HepG2 (cell line): ENCODE data around the gene IFITM10. TPM values are rescaled to one million over a fixed set of nuclear protein-coding genes. Genes with fewer than 3 reads are reported as not detected.
A peak's percentile ranks its signal among the peaks of the same experiment; 100 is the strongest.

ENCODE experiments used
- FOXK1 ChIP-seq: sonication (generic); formaldehyde crosslinking; IDR thresholded peaks from 2 replicates; pipeline ENCODE4 v1.4.0; 2020; ENCODE audit warnings: low read depth, missing genetic modification reagents, borderline replicate concordance
- MBD4 ChIP-seq: IDR thresholded peaks from 2 replicates; pipeline ENCODE4 v1.6.1; 2012; ENCODE audit warnings: low read length, inconsistent platforms, borderline replicate concordance
- MYC ChIP-seq: sonication (generic); formaldehyde crosslinking; IDR thresholded peaks from 2 replicates; pipeline ENCODE4 v1.9.0; 2021; ENCODE audit warnings: missing genetic modification reagents, borderline replicate concordance
- NCOA1 ChIP-seq: sonication (generic); formaldehyde crosslinking; IDR thresholded peaks from 2 replicates; pipeline ENCODE4 v1.9.0; 2021; ENCODE audit warnings: missing genetic modification reagents
- NR2F6 ChIP-seq, 2 experiments: IDR thresholded peaks; 2 replicates each; pipeline ENCODE4 v1.6.1; 2016; ENCODE audit warnings: antibody characterized with exemption in 1 of 2, mild to moderate bottlenecking in 1 of 2
- PCBP1 ChIP-seq: fragments of 200-400 bp; formaldehyde crosslinking; IDR thresholded peaks from 2 replicates; pipeline ENCODE4 v1.6.1; 2017; ENCODE audit warnings: mild to moderate bottlenecking, low read depth, low read length, borderline replicate concordance
- SAFB2 ChIP-seq: sonication (generic); formaldehyde crosslinking; IDR thresholded peaks from 2 replicates; pipeline ENCODE4 v1.5.1; 2020; ENCODE audit warnings: missing genetic modification reagents, low read depth, mild to moderate bottlenecking, borderline replicate concordance
- SRSF9 ChIP-seq: fragments of 200-400 bp; formaldehyde crosslinking; IDR thresholded peaks from 2 replicates; pipeline ENCODE4 v1.6.1; 2018; ENCODE audit warnings: borderline replicate concordance, mild to moderate bottlenecking, low read depth, low read length; ENCODE audit not compliant: insufficient read depth, poor library complexity, severe bottlenecking
- TRIM24 ChIP-seq: sonication (generic); formaldehyde crosslinking; IDR thresholded peaks from 2 replicates; pipeline ENCODE4 v1.8.0; 2022; ENCODE audit warnings: mild to moderate bottlenecking, missing genetic modification reagents
- ZNF616 ChIP-seq: sonication (generic); formaldehyde crosslinking; IDR thresholded peaks from 2 replicates; pipeline ENCODE4 v1.5.0; 2020; ENCODE audit warnings: low read depth, mild to moderate bottlenecking, missing genetic modification reagents
- ZSCAN20 ChIP-seq: sonication (generic); formaldehyde crosslinking; IDR thresholded peaks from 2 replicates; pipeline ENCODE4 v1.4.0; 2020; ENCODE audit warnings: missing genetic modification reagents, mild to moderate bottlenecking, borderline replicate concordance
- polyA plus RNA-seq, 8 experiments: library from polyadenylated mRNA; depleted of rRNA in 3 of 8; stranded (reverse) in 7 of 8; unstranded in 1 of 8; fragments of >200 nt; fragmentation: Illumina TruSeq in 4 of 8; extraction: Trizol in 4 of 8; gene quantifications; 2 replicates each; pipeline versions ENCODE4 v1.2.1 to v1.2.3, GENCODE V29; 2011 to 2016; ENCODE audit warnings: low read depth in 4 of 8, missing spikeins in 1 of 8, mixed read lengths in 1 of 8; ENCODE audit not compliant: insufficient read depth in 1 of 8
- total RNA-seq, 5 experiments: library from RNA; depleted of rRNA; stranded (reverse); fragments of >200 nt; fragmentation: Illumina TruSeq; extraction: Trizol; gene quantifications; 2 replicates each; pipeline ENCODE4 v1.2.3, GENCODE V29; 2016; ENCODE audit warnings: low read depth in 1 of 5
- TF ChIP-seq, protein P1 (sequence below): sonication (generic); formaldehyde crosslinking; IDR thresholded peaks from 2 replicates; pipeline ENCODE4 v1.8.0; 2022; ENCODE audit warnings: mild to moderate bottlenecking, missing genetic modification reagents
- TF ChIP-seq, protein P2 (sequence below): sonication (generic); formaldehyde crosslinking; conservative IDR thresholded peaks from 2 replicates; pipeline ENCODE4 v1.5.0; 2020; ENCODE audit warnings: missing genetic modification reagents
- TF ChIP-seq, protein P3 (sequence below): IDR thresholded peaks from 2 replicates; pipeline ENCODE4 v1.6.1; 2016; ENCODE audit warnings: missing compliant biosample characterization, missing genetic modification reagents, borderline replicate concordance
- TF ChIP-seq, protein P4 (sequence below): sonication (generic); formaldehyde crosslinking; IDR thresholded peaks from 2 replicates; pipeline ENCODE4 v1.5.1; 2020; ENCODE audit warnings: missing genetic modification reagents, mild to moderate bottlenecking, borderline replicate concordance
- TF ChIP-seq, protein P5 (sequence below): sonication (generic); formaldehyde crosslinking; IDR thresholded peaks from 2 replicates; pipeline ENCODE4 v1.4.0; 2020; ENCODE audit warnings: missing genetic modification reagents

The IFITM10 gene
- total and polyA plus RNA-seq, 2 of the 13 experiments (the other 11 are each of a cell fraction or from before 2014, with no cell fraction given) = 0.09 to 0.13 TPM

DNA sequence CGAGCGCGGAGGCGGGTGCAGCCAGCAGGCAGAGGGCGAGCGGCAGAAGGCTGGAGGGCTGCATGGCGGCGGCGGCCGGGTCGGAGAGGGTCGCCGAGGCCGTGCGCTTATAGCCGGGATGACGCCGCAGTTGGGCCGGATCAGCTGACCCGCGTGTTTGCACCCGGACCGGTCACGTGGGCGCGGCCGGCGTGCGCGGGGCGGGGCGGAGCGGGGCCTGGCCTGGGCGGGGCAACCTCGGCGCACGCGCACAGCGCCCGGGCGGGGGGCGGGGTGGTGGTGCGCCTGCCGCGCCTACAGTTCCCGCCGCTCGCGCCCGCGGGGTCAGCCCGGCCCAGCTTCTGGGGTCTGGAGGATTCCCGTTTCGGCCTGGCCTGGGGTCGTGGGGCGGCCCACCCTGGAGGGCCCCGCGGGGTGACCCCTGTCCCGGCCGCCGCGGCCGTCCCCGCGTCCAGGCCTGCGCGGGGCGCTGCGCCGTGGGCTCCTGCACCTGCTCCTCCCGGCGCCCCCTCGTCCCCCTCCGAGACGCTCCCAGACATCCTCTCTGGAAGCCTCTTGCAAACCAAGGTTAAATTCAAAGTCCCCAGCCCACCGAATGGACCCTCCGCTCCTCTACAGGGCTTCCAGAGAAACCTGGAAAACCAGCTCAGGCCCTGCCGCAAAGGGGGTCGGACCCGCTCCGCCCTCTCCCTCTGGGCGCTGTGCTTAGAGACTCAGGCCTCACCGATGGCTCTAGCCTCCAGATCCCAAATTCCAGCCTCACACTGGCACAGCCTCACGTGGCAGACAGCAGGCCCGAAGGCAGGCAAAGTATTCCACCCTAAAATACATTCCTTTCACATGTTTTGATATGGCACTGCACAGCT lies 13.6 kb upstream of the IFITM10 start, which contains the start of gene CTSD (continued):
- no peak for TF ChIP-seq NR2F6 (IDR thresholded peaks at IDR 0.05)
- no peak for TF ChIP-seq NR2F6 (CRISPR knock-in tag; IDR thresholded peaks at IDR 0.05)
- TF ChIP-seq MBD4 = no peak
- peak; percentile 81 for TF ChIP-seq ZNF616 (CRISPR knock-in tag)
- TF ChIP-seq ZSCAN20 (CRISPR knock-in tag) = no peak
- TF ChIP-seq PCBP1 = no peak
- no peak for TF ChIP-seq NCOA1 (CRISPR knock-in tag)
- TF ChIP-seq, protein P1, sequence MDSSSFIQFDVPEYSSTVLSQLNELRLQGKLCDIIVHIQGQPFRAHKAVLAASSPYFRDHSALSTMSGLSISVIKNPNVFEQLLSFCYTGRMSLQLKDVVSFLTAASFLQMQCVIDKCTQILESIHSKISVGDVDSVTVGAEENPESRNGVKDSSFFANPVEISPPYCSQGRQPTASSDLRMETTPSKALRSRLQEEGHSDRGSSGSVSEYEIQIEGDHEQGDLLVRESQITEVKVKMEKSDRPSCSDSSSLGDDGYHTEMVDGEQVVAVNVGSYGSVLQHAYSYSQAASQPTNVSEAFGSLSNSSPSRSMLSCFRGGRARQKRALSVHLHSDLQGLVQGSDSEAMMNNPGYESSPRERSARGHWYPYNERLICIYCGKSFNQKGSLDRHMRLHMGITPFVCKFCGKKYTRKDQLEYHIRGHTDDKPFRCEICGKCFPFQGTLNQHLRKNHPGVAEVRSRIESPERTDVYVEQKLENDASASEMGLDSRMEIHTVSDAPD = no peak
- TF ChIP-seq FOXK1 (CRISPR knock-in tag) = peak; percentile 79; the same call in 1 of the 2 replicates
- peak; percentile 78; the same call in 1 of the 2 replicates for TF ChIP-seq SAFB2 (CRISPR knock-in tag)
- TF ChIP-seq TRIM24 (CRISPR knock-in tag) = no peak
- TF ChIP-seq, protein P2, sequence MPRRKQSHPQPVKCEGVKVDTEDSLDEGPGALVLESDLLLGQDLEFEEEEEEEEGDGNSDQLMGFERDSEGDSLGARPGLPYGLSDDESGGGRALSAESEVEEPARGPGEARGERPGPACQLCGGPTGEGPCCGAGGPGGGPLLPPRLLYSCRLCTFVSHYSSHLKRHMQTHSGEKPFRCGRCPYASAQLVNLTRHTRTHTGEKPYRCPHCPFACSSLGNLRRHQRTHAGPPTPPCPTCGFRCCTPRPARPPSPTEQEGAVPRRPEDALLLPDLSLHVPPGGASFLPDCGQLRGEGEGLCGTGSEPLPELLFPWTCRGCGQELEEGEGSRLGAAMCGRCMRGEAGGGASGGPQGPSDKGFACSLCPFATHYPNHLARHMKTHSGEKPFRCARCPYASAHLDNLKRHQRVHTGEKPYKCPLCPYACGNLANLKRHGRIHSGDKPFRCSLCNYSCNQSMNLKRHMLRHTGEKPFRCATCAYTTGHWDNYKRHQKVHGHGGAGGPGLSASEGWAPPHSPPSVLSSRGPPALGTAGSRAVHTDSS (CRISPR knock-in tag) = no peak
- TF ChIP-seq, protein P3, sequence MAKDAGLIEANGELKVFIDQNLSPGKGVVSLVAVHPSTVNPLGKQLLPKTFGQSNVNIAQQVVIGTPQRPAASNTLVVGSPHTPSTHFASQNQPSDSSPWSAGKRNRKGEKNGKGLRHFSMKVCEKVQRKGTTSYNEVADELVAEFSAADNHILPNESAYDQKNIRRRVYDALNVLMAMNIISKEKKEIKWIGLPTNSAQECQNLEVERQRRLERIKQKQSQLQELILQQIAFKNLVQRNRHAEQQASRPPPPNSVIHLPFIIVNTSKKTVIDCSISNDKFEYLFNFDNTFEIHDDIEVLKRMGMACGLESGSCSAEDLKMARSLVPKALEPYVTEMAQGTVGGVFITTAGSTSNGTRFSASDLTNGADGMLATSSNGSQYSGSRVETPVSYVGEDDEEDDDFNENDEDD (CRISPR knock-in tag) = peak; percentile 60; the same call in 1 of the 2 replicates
- no peak for TF ChIP-seq SRSF9
- peak; percentile 50; the same call in 1 of the 2 replicates for TF ChIP-seq MYC
- TF ChIP-seq, protein P4, sequence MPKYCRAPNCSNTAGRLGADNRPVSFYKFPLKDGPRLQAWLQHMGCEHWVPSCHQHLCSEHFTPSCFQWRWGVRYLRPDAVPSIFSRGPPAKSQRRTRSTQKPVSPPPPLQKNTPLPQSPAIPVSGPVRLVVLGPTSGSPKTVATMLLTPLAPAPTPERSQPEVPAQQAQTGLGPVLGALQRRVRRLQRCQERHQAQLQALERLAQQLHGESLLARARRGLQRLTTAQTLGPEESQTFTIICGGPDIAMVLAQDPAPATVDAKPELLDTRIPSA (CRISPR knock-in tag) = 0 out of 2 replicates have a peak, but pooled peaks have one; percentile 46
- TF ChIP-seq, protein P5, sequence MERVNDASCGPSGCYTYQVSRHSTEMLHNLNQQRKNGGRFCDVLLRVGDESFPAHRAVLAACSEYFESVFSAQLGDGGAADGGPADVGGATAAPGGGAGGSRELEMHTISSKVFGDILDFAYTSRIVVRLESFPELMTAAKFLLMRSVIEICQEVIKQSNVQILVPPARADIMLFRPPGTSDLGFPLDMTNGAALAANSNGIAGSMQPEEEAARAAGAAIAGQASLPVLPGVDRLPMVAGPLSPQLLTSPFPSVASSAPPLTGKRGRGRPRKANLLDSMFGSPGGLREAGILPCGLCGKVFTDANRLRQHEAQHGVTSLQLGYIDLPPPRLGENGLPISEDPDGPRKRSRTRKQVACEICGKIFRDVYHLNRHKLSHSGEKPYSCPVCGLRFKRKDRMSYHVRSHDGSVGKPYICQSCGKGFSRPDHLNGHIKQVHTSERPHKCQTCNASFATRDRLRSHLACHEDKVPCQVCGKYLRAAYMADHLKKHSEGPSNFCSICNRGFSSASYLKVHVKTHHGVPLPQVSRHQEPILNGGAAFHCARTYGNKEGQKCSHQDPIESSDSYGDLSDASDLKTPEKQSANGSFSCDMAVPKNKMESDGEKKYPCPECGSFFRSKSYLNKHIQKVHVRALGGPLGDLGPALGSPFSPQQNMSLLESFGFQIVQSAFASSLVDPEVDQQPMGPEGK = no peak
